Left ventricle myocardium superior (tissue), 1 donor: ENCODE data around the gene SH3RF1. TPM values are rescaled to one million over a fixed set of nuclear protein-coding genes. Genes with fewer than 3 reads are reported as not detected.
A peak's percentile ranks its signal among the peaks of the same experiment; 100 is the strongest.
"Not testable (repeated sequence)": the region's sequence is repeated elsewhere in the genome, so short reads cannot be mapped to it uniquely, and the experiment has no call there.

Experiments used
- ATAC-seq: fragments of 200-7000 bp; cut with Tn5 transposase; one replicate; pipeline ENCODE4 v1.9.1; 2020; ENCODE audit warnings: mild to moderate bottlenecking, moderate library complexity
- DNase-seq: peaks from one replicate; pipeline ENCODE4 v3.0.0-alpha.2; 2020
- intact Hi-C: fragments of 100-400 bp; cut with micrococcal nuclease; formaldehyde crosslinking; loops from one replicate; pipeline ENCODE4 v1.11.0; 2022
- long read RNA-seq: library from polyadenylated mRNA; unstranded; transcript quantifications from one replicate; pipeline ENCODE4 v2.0.0, GENCODE V29; 2021
- total RNA-seq: library from RNA; stranded (reverse); fragmentation: NEBNext Ultra II Directional; extraction: Animal tissue kit (Norgen Biotek cat#: 25700); gene quantifications from one replicate; pipeline ENCODE4 v1.2.1, GENCODE V29; 2021
- donor health status: DM: no; HTN: yes; CAD: no; lungs with severe emphysema.

SH3RF1 gene
- 5.8 TPM for total RNA-seq
- long read RNA-seq, full-length matches to known transcripts, result 2 of 6 reads
- long read RNA-seq, partial matches to known transcripts, result 3 of 6 reads
- long read RNA-seq, other reads (novel, unspliced or antisense), result 1 of 6 reads

- DNase-seq, result peak; percentile 94
- ATAC-seq, result peak; percentile 97
- intact Hi-C loops, result loop anchor here (5.0 kb wide), 1 partner anchor 249 kb away; no protein-coding TSS in a partner anchor
Observed at GRCh38 chr4:169270810-169271691, at the start of gene SH3RF1. Gene SH3RF1 (minus strand): TSS chr4:169270956. CDS start chr4:169269212, 1,744 bp downstream.

GRCh38 chr4:169315530-169316343, 45.0 kb upstream of the SH3RF1 start:
- ATAC-seq (peak; percentile 45), DNase-seq (no peak)
- intact Hi-C loops, result no loop called here

- ATAC-seq, result peak; percentile 85
- intact Hi-C loops, result no loop called here
- DNase-seq, result peak; percentile 81
Observed at GRCh38 chr4:169314906-169315305, 44.1 kb upstream of the SH3RF1 start.

DNA sequence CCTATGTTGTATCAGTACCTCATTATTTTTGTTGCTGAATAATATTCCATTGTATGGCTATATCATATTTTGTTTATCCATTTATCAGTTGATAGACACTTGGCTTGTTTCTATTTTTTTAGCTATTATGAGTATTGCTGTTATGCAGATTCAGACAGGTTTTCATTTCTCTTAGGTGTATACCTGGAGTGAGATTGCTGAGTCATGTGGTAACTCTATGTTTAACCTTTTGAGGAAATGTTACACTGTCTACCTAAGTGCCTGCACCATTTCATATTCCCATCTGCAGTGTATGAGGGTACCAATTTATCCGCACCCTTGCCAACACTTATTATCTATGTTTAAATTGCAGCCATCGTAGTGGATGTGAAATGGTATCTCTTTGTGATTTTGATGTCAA, 43.0 kb upstream of the SH3RF1 start:
- intact Hi-C loops, result no loop called here
- no peak for DNase-seq
- ATAC-seq, result no peak

GRCh38 chr4:169312690-169313422, 42.1 kb upstream of the SH3RF1 start:
- no peak for DNase-seq
- ATAC-seq, result no peak
- intact Hi-C loops, result no loop called here

- intact Hi-C loops, result no loop called here
- DNase-seq (no peak), ATAC-seq (peak; percentile 81)
Observed at GRCh38 chr4:169311643-169312365, 41.0 kb upstream of the SH3RF1 start.

GRCh38 chr4:169309326-169309967, 38.7 kb upstream of the SH3RF1 start:
- intact Hi-C loops, result no loop called here
- ATAC-seq (no peak), DNase-seq (no peak)

GRCh38 chr4:169307576-169307975, 36.8 kb upstream of the SH3RF1 start:
- intact Hi-C loops, result no loop called here
- ATAC-seq, result no peak
- DNase-seq, result no peak

DNA sequence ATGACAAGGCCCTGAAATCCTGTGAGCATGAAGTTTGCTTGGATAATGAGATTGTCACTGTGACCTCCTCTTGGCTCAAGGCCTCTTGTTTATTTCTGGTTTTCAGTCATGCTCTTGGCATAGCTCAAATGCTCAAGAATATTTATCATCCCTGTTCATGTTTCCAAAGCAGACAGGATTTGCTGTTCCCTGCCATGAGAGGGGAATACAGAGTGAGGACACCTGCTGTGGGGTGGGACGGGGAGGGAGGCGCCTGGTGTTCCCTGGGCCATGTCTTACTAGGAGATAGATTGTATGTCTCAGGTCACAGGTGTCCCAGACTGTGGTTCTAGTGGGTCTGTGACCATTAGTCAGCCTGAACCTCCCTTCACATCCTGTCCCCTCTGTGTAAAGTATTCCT, 34.9 kb upstream of the SH3RF1 start:
- DNase-seq, result no peak
- ATAC-seq, result peak; percentile 96
- intact Hi-C loops, result no loop called here

GRCh38 chr4:169305173-169305572, 34.4 kb upstream of the SH3RF1 start:
- intact Hi-C loops, result no loop called here
- no peak for DNase-seq
- no peak for ATAC-seq

GRCh38 chr4:169295822-169296221, 25.1 kb upstream of the SH3RF1 start:
- DNase-seq (no peak), ATAC-seq (no peak)
- intact Hi-C loops, result no loop called here

DNA sequence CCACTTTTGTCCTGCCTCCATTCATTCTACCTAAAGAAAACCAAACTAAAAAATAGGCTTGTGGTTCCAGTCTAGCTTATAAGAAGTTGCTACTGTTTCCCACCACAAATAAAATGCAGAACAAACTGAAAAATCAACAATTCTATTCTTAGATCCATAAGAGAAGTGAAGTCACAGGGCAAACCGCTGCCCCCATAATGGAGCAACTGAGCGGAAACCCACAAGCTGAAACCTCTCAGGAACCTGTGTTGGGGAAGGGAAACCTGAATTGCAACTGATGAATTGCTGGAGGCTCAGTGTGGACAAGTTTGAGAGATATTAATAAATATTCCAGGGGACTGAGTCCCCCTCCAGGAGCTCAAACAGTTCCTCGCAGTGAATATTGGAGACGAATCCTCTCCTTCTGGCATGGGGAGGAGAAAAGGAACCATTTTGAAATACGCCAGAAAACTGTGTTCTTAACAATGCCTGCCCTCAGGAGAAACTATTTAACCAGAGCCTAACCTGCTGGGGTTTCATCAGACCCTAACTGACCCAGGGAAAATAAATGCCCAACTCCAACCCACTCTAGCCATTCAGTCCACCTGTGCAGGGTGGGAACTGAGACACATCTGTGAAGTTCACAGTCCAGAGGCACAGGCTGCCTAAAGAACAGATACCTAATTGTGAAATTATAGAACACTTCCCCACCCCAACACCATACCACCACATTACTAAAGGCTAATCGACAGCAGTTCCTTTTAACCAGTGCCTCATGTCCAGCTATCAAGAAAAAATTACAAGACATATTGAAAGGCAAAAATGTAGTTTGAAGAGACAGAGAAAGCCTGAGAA, 22.8 kb upstream of the SH3RF1 start:
- ATAC-seq (no peak), DNase-seq (no peak)
- intact Hi-C loops, result no loop called here

GRCh38 chr4:169287983-169288382, 17.2 kb upstream of the SH3RF1 start:
- ATAC-seq, DNase-seq, intact Hi-C loops: not testable (repeated sequence)

DNA sequence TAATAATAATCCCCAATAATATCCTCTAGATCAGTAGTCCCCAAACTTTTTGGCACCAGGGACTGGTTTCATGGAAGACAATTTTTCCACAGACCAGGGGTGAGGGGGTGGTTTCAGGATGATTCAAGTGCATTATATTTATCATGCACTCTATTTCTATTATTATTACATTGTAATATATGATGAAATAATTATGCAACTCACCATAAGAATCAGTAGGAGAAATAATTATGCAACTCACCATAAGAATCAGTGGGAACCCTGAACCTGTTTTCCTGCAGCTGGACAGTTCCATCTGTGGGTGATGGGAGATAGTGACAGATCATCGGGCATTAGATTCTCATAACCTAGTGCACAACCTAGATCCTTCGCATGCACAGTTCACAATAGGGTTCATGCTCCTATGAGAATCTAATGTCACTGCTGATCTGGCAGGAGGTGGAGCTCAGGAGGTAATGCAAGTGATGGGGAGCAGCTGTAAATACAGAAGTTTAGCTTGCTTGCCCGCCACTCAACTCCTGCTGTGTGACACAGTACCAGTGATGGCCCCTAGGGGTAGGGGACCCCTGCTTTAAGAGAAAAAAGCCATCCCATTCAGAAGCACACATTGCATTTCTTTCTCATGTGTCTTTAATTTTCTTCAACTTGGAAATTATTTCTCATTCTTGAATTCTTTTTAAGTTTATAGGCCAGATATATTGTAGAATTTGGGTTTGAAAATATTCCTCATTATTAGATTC, 16.0 kb upstream of the SH3RF1 start:
- ATAC-seq, result no peak
- DNase-seq, result no peak
- intact Hi-C loops, result no loop called here

DNA sequence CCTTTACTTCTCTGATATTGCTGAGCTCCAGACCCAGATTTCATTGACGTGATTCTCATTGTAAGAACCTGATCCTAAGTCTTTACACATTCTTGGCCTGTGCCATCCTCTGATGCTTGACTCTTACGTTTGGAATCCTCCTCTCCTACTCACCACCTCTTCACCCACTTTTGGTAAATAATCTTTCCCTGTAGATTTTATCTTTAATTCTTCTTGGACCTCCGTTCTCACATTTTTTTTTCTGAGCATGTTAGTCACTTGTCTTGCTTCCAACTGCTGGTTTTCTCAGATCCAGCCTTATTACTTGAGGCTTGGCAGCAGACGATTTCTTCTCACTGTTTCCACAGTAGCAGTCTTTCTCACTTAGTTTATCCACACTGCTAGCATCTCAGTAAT, 12.4 kb upstream of the SH3RF1 start:
- intact Hi-C loops, result no loop called here

DNA sequence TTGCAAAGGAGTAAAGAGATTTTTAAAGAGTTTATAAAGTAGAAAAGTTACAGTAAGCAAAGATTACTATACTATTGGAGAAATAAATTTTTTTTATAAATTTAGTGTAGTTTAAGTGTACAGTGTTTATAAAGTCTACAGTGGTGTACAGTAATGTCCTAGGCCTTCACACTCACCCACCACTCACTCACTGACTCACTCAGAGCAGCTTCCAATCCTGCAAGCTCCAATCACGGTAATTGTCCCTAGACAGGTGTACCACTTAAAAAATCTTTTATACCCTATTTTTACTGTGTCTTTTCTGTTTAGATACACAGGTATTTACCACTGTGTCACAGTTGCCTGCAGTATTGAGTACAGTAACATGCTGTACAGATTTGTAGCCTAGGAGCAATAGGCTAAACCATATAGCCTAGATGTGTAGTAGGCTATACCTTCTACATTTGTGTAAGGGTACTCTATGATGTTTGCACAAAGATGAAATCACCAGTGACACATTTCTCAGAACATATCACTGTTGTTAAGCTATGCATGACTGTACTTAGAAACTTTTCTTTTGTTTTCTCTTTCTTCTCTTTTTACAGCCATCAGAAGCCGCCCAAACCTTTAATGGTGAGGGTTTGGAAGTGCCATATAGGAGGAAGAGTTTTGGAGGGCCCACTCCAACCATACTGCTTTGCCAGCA, 11.8 kb upstream of the SH3RF1 start:
- intact Hi-C loops, result no loop called here
- no peak for DNase-seq
- no peak for ATAC-seq

More for the DNA sequence above, 12.4 kb upstream of the SH3RF1 start:
- DNase-seq, result no peak
- ATAC-seq, result no peak
